Muscle of back (tissue), 13 donors: ENCODE data around the gene MRPL58. TPM values are rescaled to one million over a fixed set of nuclear protein-coding genes. Genes with fewer than 3 reads are reported as not detected.
"Not testable (repeated sequence)": the region's sequence is repeated elsewhere in the genome, so short reads cannot be mapped to it uniquely, and the experiment has no call there.

Experiments used
- DNase-seq, 3 donors: peaks; one replicate each; pipeline versions ENCODE4 v3.0.0 to v3.0.0-alpha.2; 2013
- long read RNA-seq, 9 donors: transcript quantifications; one replicate each; lab custom pipeline, GENCODE V29; 2026
- polyA plus RNA-seq, 10 donors: library from polyadenylated mRNA; unstranded; fragments of 120-200 nt; gene quantifications; one replicate each; pipeline ENCODE4 v1.2.1, GENCODE V29; 2013; ENCODE audit not compliant: insufficient read length in 10 of 10

Gene MRPL58
- polyA plus RNA-seq: 10 to 100 TPM; 18.8 to 24.7 (median 21.6) TPM
- long read RNA-seq, donor 1, transcript MRPL58-201 (6 exons, 890 nt): major isoform, 9 of 10 reads
- long read RNA-seq, donor 1, partial matches to known transcripts: 0 of 10 reads
- long read RNA-seq, donor 1, other reads (novel, unspliced or antisense): 0 of 10 reads
- long read RNA-seq, donor 2, transcript MRPL58-201 (6 exons, 890 nt): major isoform, 6 of 6 reads
- long read RNA-seq, donor 2, partial matches to known transcripts: 0 of 6 reads
- long read RNA-seq, donor 2, other reads (novel, unspliced or antisense): 0 of 6 reads
- long read RNA-seq, donor 3: 0 reads
- long read RNA-seq, donor 4, transcript MRPL58-201 (6 exons, 890 nt): major isoform, 5 of 5 reads
- long read RNA-seq, donor 4, partial matches to known transcripts: 0 of 5 reads
- long read RNA-seq, donor 4, other reads (novel, unspliced or antisense): 0 of 5 reads
- long read RNA-seq, donor 5, transcript MRPL58-201 (6 exons, 890 nt): major isoform, 13 of 13 reads
- long read RNA-seq, donor 5, partial matches to known transcripts: 0 of 13 reads
- long read RNA-seq, donor 5, other reads (novel, unspliced or antisense): 0 of 13 reads
- long read RNA-seq, donor 6, transcript MRPL58-201 (6 exons, 890 nt): major isoform, 9 of 10 reads
- long read RNA-seq, donor 6, partial matches to known transcripts: 0 of 10 reads
- long read RNA-seq, donor 6, other reads (novel, unspliced or antisense): 0 of 10 reads
- long read RNA-seq, donor 7, transcript MRPL58-201 (6 exons, 890 nt): major isoform, 6 of 6 reads
- long read RNA-seq, donor 7, partial matches to known transcripts: 0 of 6 reads
- long read RNA-seq, donor 7, other reads (novel, unspliced or antisense): 0 of 6 reads
- long read RNA-seq, donor 8, transcript MRPL58-201 (6 exons, 890 nt): major isoform, 8 of 8 reads
- long read RNA-seq, donor 8, partial matches to known transcripts: 0 of 8 reads
- long read RNA-seq, donor 8, other reads (novel, unspliced or antisense): 0 of 8 reads
- long read RNA-seq, donor 9, partial matches to known transcripts: 0 of 1 reads
- long read RNA-seq, donor 9, other reads (novel, unspliced or antisense): 0 of 1 reads

GRCh38 chr17:75012346-75013091 is at the start of gene MRPL58:
TSS of gene MRPL58 (plus strand) at chr17:75012670. CDS start at chr17:75012687, 17 bp downstream.
- peak; percentile 87 to 96 (median 90) for DNase-seq

- DNase-seq: no peak
These were observed 48.8 kb upstream of the MRPL58 start for GRCh38 chr17:74963656-74964055.

DNA sequence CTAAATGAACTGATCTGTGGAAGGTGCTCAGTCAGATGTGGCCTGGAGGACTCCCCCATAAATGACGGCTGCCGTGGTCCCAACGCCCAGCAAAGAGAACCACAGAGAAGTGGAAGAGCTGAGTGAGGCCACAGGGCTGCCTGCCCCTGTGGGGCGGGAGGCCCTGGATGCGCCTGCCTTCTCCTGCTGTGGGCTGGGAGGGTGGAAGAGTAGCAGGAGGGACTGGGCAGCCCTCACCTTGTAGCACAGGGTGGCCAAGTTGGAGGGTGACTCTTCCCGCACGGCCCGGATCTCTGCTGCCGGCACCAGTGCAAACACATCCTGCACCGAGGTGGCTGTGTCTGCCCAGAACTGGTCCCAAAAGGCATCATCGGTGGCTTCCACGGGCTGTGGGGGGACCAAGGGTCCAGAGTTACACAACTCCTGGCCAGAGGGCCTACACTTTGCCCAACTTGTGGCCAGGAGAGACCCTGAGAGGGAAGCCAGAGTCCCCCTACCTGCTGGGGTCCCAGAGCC is 48.2 kb upstream of the MRPL58 start:
- no peak for DNase-seq

DNA sequence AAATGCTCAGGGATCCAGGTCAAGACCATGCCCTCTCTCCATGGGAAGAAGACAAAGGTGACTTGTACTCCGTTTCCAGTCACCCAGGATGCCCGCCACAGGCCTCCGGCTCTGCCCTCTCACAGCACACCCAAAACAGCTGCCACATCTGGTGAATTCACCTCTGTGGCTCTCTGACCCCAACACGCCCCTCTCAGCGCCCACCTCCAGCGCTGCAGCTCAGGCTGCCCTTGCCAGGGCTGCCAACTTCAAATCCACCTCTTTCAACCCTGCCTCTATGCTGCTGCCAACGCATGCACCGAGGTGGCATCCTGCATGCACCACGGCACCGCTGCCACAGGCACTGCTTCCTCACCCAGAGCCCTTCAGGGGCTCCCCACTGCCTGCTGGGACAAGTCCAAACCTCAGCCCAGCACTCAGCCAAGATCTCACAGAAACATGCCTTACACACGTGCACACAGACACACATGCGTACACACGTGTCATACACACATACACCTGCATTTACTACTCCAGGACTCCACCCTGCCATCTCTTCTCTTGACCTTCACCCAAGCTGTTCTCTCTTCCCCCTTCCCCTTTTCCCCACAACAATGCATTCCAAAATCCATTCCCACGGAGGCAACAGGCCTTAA is 47.4 kb upstream of the MRPL58 start:
- no peak for DNase-seq

DNA sequence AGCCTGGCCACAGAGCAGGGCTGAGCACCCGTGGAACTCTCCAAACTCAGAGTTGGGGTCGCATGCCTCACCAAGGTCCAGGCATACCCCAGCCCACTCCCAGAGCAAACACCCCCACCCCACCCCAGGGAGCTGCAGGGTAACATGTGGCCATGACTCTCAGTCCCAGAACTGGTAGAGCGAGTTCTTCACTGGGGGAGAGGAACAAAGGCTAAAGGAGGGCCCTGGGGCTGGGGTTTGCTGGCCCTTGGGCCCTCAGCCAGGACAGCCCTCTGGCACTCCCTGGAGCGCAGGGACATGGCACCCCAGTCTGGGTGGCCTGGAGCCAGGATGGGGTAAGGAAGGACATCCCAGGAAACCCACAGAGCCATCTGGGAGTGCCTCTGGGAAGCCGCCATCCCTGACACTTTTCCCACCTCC is 44.1 kb upstream of the MRPL58 start:
- DNase-seq: no peak

- not testable (repeated sequence) for DNase-seq
These were observed 43.0 kb upstream of the MRPL58 start for GRCh38 chr17:74969501-74969900.

- no peak for DNase-seq
These were observed 42.1 kb upstream of the MRPL58 start for GRCh38 chr17:74970395-74970794.

GRCh38 chr17:74971069-74971841 is 41.2 kb upstream of the MRPL58 start:
- no peak for DNase-seq

DNA sequence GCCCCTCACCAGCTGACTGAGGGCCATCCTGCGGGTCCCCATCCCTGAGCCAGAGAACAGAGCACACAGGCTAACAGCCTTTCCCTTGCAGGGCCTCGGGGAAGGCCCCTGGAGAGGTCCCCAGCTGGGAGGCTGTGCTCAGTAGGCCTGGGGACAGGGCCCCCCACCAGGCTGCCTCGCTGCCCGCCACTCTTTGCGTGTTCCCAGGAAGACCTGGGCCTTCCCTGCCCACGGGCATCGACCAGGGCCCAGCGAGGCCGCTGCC is 40.7 kb upstream of the MRPL58 start:
- peak in 1 of 3 donors; percentile 26 for DNase-seq

- DNase-seq: peak in 1 of 3 donors; percentile 42
These were observed 40.1 kb upstream of the MRPL58 start, which contains the start of gene HID1 for GRCh38 chr17:74972107-74972972. TSS of gene HID1 (minus strand) at chr17:74972759. CDS start at chr17:74972656, 103 bp downstream.

DNA sequence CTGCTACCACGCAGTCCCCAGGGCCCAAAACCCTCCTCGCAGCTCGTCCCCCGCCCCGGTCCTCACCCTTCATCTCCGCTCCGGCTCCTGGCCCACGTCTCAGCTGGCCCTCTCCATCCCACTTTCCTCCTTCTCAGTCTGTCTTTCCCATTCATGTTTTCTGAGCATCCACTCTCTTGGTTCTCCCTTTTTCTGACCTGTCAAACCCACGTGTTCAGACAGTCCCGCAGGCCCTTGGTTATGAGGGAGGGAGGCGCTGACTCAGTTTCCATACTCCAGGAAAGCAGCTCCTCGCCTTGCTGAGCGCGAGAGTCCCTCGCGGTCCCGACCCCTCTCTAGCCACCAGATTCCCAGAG is 39.5 kb upstream of the MRPL58 start:
- DNase-seq: no peak

GRCh38 chr17:74975943-74976342 is 36.5 kb upstream of the MRPL58 start:
- no peak for DNase-seq

GRCh38 chr17:74977802-74978201 is 34.7 kb upstream of the MRPL58 start:
- DNase-seq: no peak

GRCh38 chr17:74978240-74978639 is 34.2 kb upstream of the MRPL58 start:
- DNase-seq: no peak

DNA sequence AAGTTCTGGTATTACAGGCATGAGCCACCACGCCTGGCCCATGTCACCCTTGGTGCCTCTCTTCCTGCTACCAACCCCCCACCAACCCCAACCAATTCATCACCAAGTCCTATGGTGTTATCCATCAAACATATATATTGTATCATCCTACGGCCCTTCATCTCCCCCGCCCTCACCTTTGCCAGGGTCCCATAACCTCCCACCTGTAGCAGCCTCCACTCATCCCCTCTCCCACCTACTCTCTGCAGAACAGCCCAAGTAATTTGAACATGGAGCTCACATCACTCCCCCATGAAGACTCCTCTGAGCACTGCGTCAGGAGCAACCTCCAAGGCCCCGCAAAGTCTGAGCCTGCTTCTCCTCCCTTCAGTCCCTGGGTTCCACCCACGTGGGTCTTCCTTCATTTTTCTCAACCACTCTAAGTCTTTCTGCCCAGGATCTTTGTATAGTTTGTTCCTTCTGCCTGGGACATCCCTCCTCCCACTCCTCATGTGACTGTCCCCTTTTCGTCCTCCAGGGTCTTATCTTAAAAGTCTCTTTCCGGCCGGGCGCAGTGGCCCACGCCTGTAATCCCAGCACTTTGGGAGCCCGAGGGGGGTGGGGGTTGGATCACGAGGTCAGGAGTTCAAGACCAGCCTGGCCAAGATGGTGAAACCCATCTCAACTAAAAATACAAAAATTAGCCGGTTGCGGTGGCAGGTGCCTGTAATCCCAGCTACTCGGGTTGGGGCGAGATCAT is 32.9 kb upstream of the MRPL58 start:
- DNase-seq: no peak

DNA sequence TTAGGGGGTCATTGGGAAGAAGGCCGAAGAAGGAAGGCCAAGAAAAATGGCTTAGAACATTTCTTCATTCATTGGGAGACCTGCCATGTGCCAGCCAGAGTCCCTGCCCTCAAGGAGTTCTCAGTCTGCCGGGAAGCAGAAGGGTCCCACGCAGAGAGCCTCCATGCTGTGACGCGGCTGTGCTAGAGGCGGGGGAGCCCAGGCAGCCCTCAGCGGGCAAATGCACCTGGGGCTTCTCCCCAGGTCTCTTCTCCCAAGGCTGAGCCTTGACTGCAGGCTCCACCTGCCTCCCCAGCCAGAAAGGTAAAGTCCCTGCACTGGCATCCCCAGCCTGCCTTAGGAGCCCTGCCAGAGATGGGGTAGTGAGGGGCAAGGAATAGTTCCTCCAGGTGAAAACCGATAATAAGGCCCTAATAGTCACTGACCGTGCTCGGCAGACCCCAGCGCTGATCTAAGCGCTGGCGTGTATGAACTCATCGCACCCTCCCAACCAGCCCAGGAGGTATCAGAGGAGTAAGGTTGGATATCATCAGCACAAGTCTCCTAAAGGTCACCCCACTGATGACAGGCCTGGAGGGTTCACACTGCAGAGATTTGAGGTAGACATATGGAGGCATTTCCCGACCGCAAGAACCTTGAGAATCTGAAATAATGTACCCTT is 31.0 kb upstream of the MRPL58 start:
- no peak for DNase-seq

DNA sequence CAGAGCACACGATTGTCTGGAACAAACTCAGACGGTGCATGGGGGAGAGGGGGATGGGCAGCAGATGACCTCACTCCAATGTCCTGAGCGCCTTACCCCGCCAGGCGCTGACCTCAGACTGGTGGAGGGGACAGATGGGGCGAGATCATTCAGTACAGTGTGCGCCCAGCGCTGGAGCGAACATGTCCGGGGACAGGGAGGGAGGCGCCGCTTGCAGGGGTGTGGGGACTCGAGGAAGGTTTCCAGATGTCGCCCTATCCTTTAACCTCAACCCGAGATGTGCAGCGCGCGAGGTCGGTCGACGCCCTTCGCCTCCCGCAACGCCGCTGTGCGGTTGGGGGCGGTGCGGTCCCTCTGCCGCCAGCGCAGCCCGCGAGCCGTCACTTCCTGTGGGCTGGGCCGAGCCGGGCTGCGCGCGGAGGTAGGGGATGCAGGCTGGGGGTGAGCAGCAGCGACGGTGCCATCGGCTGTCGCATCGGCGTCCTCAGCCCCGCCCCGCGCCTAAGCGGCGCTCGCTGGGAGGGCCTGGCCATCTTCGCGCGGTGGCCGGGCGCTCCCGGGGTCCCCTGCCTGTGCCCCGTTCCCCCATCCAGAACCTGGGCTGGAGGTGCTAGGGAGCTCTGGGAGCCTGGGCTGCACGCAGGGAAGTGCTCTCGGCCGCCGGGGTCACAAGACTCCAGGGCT is 30.3 kb upstream of the MRPL58 start:
- DNase-seq: peak; percentile 50 to 90 (median 76)
